Astrocyte (in vitro differentiated cells and primary cell): ENCODE data around the gene ZFP36L2. TPM values are rescaled to one million over a fixed set of nuclear protein-coding genes. Genes with fewer than 3 reads are reported as not detected.
A peak's percentile ranks its signal among the peaks of the same experiment; 100 is the strongest.

ENCODE experiments used
- DNase-seq: peaks from one replicate; pipeline ENCODE4 v3.0.0-alpha.2; 2010; ENCODE audit warnings: low read depth
- FAIRE-seq: peaks from 2 replicates; lab custom pipeline; 2011; peaks lifted over from hg19 to GRCh38; lab: Jason Lieb, UNC
- H2AFZ ChIP-seq: 2 replicates; pipeline ENCODE4 v1.6.0; 2012; ENCODE audit warnings: low read depth, low read length, inconsistent platforms
- H3K27ac ChIP-seq: 2 replicates; pipeline ENCODE4 v1.5.1; 2011; ENCODE audit warnings: low read depth, low read length, inconsistent platforms
- H3K27me3 ChIP-seq: 2 replicates; pipeline ENCODE4 v1.6.0; 2011; ENCODE audit warnings: low read length, inconsistent platforms; ENCODE audit not compliant: insufficient read depth
- H3K36me3 ChIP-seq: 2 replicates; pipeline ENCODE4 v1.5.1; 2011; ENCODE audit warnings: low read length, inconsistent platforms; ENCODE audit not compliant: insufficient read depth
- H3K4me1 ChIP-seq: 2 replicates; pipeline ENCODE4 v1.5.1; 2011; ENCODE audit warnings: low read length, inconsistent platforms; ENCODE audit not compliant: insufficient read depth
- H3K4me2 ChIP-seq: 2 replicates; pipeline ENCODE4 v1.6.0; 2012; ENCODE audit warnings: low read length, inconsistent platforms
- H3K4me3 ChIP-seq: 2 replicates; pipeline ENCODE4 v1.5.1; 2011; ENCODE audit warnings: low read depth, mild to moderate bottlenecking, low read length, inconsistent platforms; ENCODE audit not compliant: insufficient read depth
- H3K79me2 ChIP-seq: 2 replicates; pipeline ENCODE4 v1.6.0; 2012; ENCODE audit warnings: mild to moderate bottlenecking, low read length, inconsistent platforms; ENCODE audit not compliant: insufficient read depth
- H3K9ac ChIP-seq: 2 replicates; pipeline ENCODE4 v1.6.0; 2012; ENCODE audit warnings: mild to moderate bottlenecking, low read length, inconsistent platforms
- H3K9me3 ChIP-seq: 2 replicates; pipeline ENCODE4 v1.5.1; 2012; ENCODE audit warnings: low read depth, mild to moderate bottlenecking, low read length, inconsistent platforms; ENCODE audit not compliant: insufficient read depth
- H4K20me1 ChIP-seq: 2 replicates; pipeline ENCODE4 v1.6.0; 2012; ENCODE audit warnings: low read length, inconsistent platforms; ENCODE audit not compliant: insufficient read depth
- H3K27ac Mint-ChIP-seq: one replicate; pipeline ENCODE4 v1.8.0; 2021; ENCODE audit warnings: mild to moderate bottlenecking, mixed read lengths; ENCODE audit not compliant: unreplicated experiment
- H3K27me3 Mint-ChIP-seq: one replicate; pipeline ENCODE4 v1.8.0; 2021; ENCODE audit warnings: low read depth, mixed read lengths; ENCODE audit not compliant: unreplicated experiment
- H3K36me3 Mint-ChIP-seq: one replicate; pipeline ENCODE4 v1.8.0; 2021; ENCODE audit warnings: low read depth, mixed read lengths; ENCODE audit not compliant: unreplicated experiment
- H3K4me1 Mint-ChIP-seq: one replicate; pipeline ENCODE4 v1.8.0; 2021; ENCODE audit warnings: low read depth, mixed read lengths; ENCODE audit not compliant: unreplicated experiment
- H3K4me3 Mint-ChIP-seq: one replicate; pipeline ENCODE4 v1.8.0; 2021; ENCODE audit warnings: mild to moderate bottlenecking, moderate library complexity, mixed read lengths; ENCODE audit not compliant: unreplicated experiment
- H3K9me3 Mint-ChIP-seq: one replicate; pipeline ENCODE4 v1.8.0; 2021; ENCODE audit warnings: mild to moderate bottlenecking, mixed read lengths; ENCODE audit not compliant: unreplicated experiment
- CTCF ChIP-seq: IDR thresholded peaks from 2 replicates; pipeline ENCODE4 v1.5.1; 2011; ENCODE audit warnings: low read depth, mild to moderate bottlenecking, inconsistent platforms, low read length, moderate library complexity; ENCODE audit not compliant: insufficient read depth
- EZH2 ChIP-seq: IDR thresholded peaks from 2 replicates; pipeline ENCODE4 v1.6.1; 2012; ENCODE audit warnings: mild to moderate bottlenecking, low read length, inconsistent platforms; ENCODE audit not compliant: insufficient read depth
- total RNA-seq: library from RNA; stranded (reverse); gene quantifications from 2 replicates; pipeline ENCODE4 v1.2.1, GENCODE V29; 2021

ZFP36L2 gene
- total RNA-seq, 1 donor from 2014 or later = 49.5 TPM

GRCh38 chr2:43269706-43270105 lies 43.3 kb upstream of the ZFP36L2 start:
- H3K4me3 Mint-ChIP-seq = no peak overlapping the region
- FAIRE-seq = no peak

GRCh38 chr2:43269074-43269572 lies 42.7 kb upstream of the ZFP36L2 start:
- Mint-ChIP-seq H3K36me3 (peaks cover 6% of the 10 kb centered on the region), H3K9me3 (no peaks in the 10 kb centered on the region), H3K4me1 (peaks cover 52% of the 10 kb centered on the region), H3K27me3 (no peaks in the 10 kb centered on the region), H3K27ac (peak overlapping the region; percentile 96), H3K4me3 (peak overlapping the region; percentile 37)
- Histone ChIP-seq H4K20me1 (peaks cover 9% of the 10 kb centered on the region), H2AFZ (no peak overlapping the region), H3K79me2 (no peaks in the 10 kb centered on the region), H3K9me3 (no peaks in the 10 kb centered on the region), H3K36me3 (no peaks in the 10 kb centered on the region), H3K4me2 (peak overlapping the region; percentile 76), H3K9ac (peak overlapping the region; percentile 72), H3K4me3 (no peak overlapping the region), H3K4me1 (peaks cover 31% of the 10 kb centered on the region), H3K27me3 (no peaks in the 10 kb centered on the region), H3K27ac (peak overlapping the region; percentile 70)
- peak; percentile 97 for DNase-seq
- TF ChIP-seq EZH2 (no peak), CTCF (no peak)
- FAIRE-seq = peak; percentile 56

More at GRCh38 chr2:43269706-43270105, 43.3 kb upstream of the ZFP36L2 start:
- Histone ChIP-seq H3K4me1 (peaks cover 34% of the 10 kb centered on the region), H3K36me3 (no peaks in the 10 kb centered on the region), H3K27ac (peak overlapping the region; percentile 70), H3K27me3 (no peaks in the 10 kb centered on the region), H3K79me2 (no peaks in the 10 kb centered on the region), H3K4me2 (peak overlapping the region; percentile 76), H4K20me1 (peaks cover 9% of the 10 kb centered on the region), H2AFZ (no peak overlapping the region), H3K4me3 (no peak overlapping the region), H3K9me3 (no peaks in the 10 kb centered on the region), H3K9ac (peak overlapping the region; percentile 72)
- no peaks in the 10 kb centered on the region for H3K27me3 Mint-ChIP-seq
- peak; percentile 82 for DNase-seq
- peak overlapping the region; percentile 96 for H3K27ac Mint-ChIP-seq
- H3K9me3 Mint-ChIP-seq = no peaks in the 10 kb centered on the region
- TF ChIP-seq CTCF = no peak
- TF ChIP-seq EZH2 = no peak
- peaks cover 52% of the 10 kb centered on the region for H3K4me1 Mint-ChIP-seq
- H3K36me3 Mint-ChIP-seq = peaks cover 6% of the 10 kb centered on the region
